ENCODE results near the gene PRCC.

GRCh38 chr1:156806512-156807440 is 39.4 kb downstream of the PRCC start:
- TF ChIP-seq POLR2AphosphoS5 (IDR thresholded peaks at IDR 0.05) (no peak), CTCF (IDR thresholded peaks at IDR 0.05) (no peak), EP300 (IDR thresholded peaks at IDR 0.05) (no peak)
